IMR-90 (cell line): ENCODE measurements around the gene SELENOS. TPM values are rescaled to one million over a fixed set of nuclear protein-coding genes. Genes with fewer than 3 reads are reported as not detected.

Experiments
- ATAC-seq: fragments of 200-7000 bp; cut with Tn5 transposase; 2 replicates; pipeline ENCODE4 v1.9.1; 2020; ENCODE audit warnings: low read depth, mild to moderate bottlenecking, moderate library complexity
- BruUV-seq: library from RNA; stranded (reverse); fragments of 400-500 nt; replicated peaks from 2 replicates; lab custom pipeline; 2021; lab: Mats Ljungman, UMichigan
- CTCF ChIA-PET: fragments of 300-600 bp; formaldehyde crosslinking; extraction: SDS; loops from one replicate; lab custom pipeline; 2021; ENCODE audit warnings: antibody characterized with exemption; lab: Yijun Ruan, JAX
- POLR2A ChIA-PET: fragments of 300-600 bp; sonication (Branson Sonifier 250); formaldehyde crosslinking; loops from one replicate; lab custom pipeline; 2022; ENCODE audit warnings: antibody characterized with exemption; ENCODE audit not compliant: unreplicated experiment; lab: Charles Lee
- DNase-seq: peaks from one replicate; pipeline ENCODE4 v3.0.0; 2013
- H2AFZ ChIP-seq: replicated peaks from 2 replicates; pipeline ENCODE3; 2013; ENCODE audit warnings: low read length, mild to moderate bottlenecking; ENCODE audit not compliant: poor library complexity
- H2AK5ac ChIP-seq: 2 replicates; pipeline ENCODE4 v1.6.1; 2013; ENCODE audit warnings: low read depth, low read length, inconsistent platforms
- H2AK9ac ChIP-seq: replicated peaks from 2 replicates; pipeline ENCODE3; 2013; ENCODE audit warnings: mild to moderate bottlenecking, low read depth, low read length, moderate library complexity; ENCODE audit not compliant: poor library complexity
- H2BK120ac ChIP-seq: 2 replicates; pipeline ENCODE4 v1.6.1; 2013; ENCODE audit warnings: low read depth, low read length, inconsistent platforms
- H2BK15ac ChIP-seq: 3 replicates; pipeline ENCODE4 v1.6.1; 2013; ENCODE audit warnings: low read depth, low read length, inconsistent platforms
- H2BK20ac ChIP-seq: 2 replicates; pipeline ENCODE4 v1.6.1; 2013; ENCODE audit warnings: low read depth, mild to moderate bottlenecking, inconsistent platforms, low read length, moderate library complexity
- H2BK5ac ChIP-seq: 2 replicates; pipeline ENCODE4 v1.6.1; 2013; ENCODE audit warnings: mild to moderate bottlenecking, low read depth, low read length, inconsistent platforms; ENCODE audit not compliant: poor library complexity, severe bottlenecking
- H3K14ac ChIP-seq: replicated peaks from 2 replicates; pipeline ENCODE4 v1.6.1; 2013; ENCODE audit warnings: low read depth, low read length, inconsistent platforms
- H3K18ac ChIP-seq: 2 replicates; pipeline ENCODE4 v1.6.1; 2013; ENCODE audit warnings: low read depth, low read length, control low read depth
- H3K23ac ChIP-seq: 2 replicates; pipeline ENCODE4 v1.6.1; 2013; ENCODE audit warnings: low read depth, low read length, inconsistent platforms
- H3K27ac ChIP-seq: 2 replicates; pipeline ENCODE4 v1.5.1; 2013; ENCODE audit warnings: mild to moderate bottlenecking, control low read depth, low read length; ENCODE audit not compliant: insufficient read depth
- H3K27me3 ChIP-seq: 2 replicates; pipeline ENCODE4 v1.6.1; 2013; ENCODE audit warnings: low read length; ENCODE audit not compliant: control insufficient read depth, insufficient read depth
- H3K36me3 ChIP-seq: 2 replicates; pipeline ENCODE4 v1.6.1; 2013; ENCODE audit warnings: low read length, mixed read lengths; ENCODE audit not compliant: control insufficient read depth, insufficient read depth
- H3K4ac ChIP-seq: 2 replicates; pipeline ENCODE4 v1.6.1; 2013; ENCODE audit warnings: low read depth, low read length, inconsistent platforms
- H3K4me1 ChIP-seq: 2 replicates; pipeline ENCODE4 v1.6.1; 2013; ENCODE audit warnings: low read length, mixed read lengths; ENCODE audit not compliant: control insufficient read depth, insufficient read depth
- H3K4me2 ChIP-seq: 2 replicates; pipeline ENCODE4 v1.6.1; 2013; ENCODE audit warnings: low read depth, mild to moderate bottlenecking, control low read depth, low read length, moderate library complexity
- H3K4me3 ChIP-seq: 2 replicates; pipeline ENCODE4 v1.5.1; 2013; ENCODE audit warnings: low read depth, mild to moderate bottlenecking, control low read depth, low read length, moderate library complexity; ENCODE audit not compliant: insufficient read depth
- H3K56ac ChIP-seq: 2 replicates; pipeline ENCODE4 v1.6.1; 2013; ENCODE audit warnings: low read length, inconsistent platforms; ENCODE audit not compliant: insufficient read depth; ENCODE audit errors: extremely low read depth
- H3K79me1 ChIP-seq, 2 experiments: 2 replicates each; pipeline ENCODE4 v1.6.1; 2013; ENCODE audit warnings: low read length in 2 of 2, inconsistent platforms in 1 of 2, low read depth in 1 of 2
- H3K9ac ChIP-seq: 2 replicates; pipeline ENCODE4 v1.6.1; 2013; ENCODE audit warnings: low read depth, low read length, control low read depth
- H3K9me1 ChIP-seq: 2 replicates; pipeline ENCODE4 v1.6.1; 2013; ENCODE audit warnings: low read length, inconsistent platforms; ENCODE audit not compliant: insufficient read depth
- H3K9me3 ChIP-seq: 2 replicates; pipeline ENCODE4 v1.6.1; 2013; ENCODE audit warnings: low read length; ENCODE audit not compliant: control insufficient read depth, insufficient read depth
- H4K20me1 ChIP-seq: 2 replicates; pipeline ENCODE4 v1.6.1; 2013; ENCODE audit warnings: low read length, inconsistent platforms; ENCODE audit not compliant: insufficient read depth
- H4K5ac ChIP-seq: 2 replicates; pipeline ENCODE4 v1.6.1; 2013; ENCODE audit warnings: mild to moderate bottlenecking, low read depth, low read length, control low read depth
- H4K8ac ChIP-seq, 2 experiments: 2 replicates each; pipeline ENCODE4 v1.6.1; 2013; ENCODE audit warnings: low read depth in 2 of 2, low read length in 2 of 2, control low read depth in 1 of 2, inconsistent platforms in 1 of 2
- H4K91ac ChIP-seq: 2 replicates; pipeline ENCODE4 v1.6.1; 2013; ENCODE audit warnings: low read depth, low read length, inconsistent platforms; ENCODE audit not compliant: insufficient read depth
- MAFK ChIP-seq: IDR thresholded peaks from 2 replicates; pipeline ENCODE4 v1.6.1; 2012; ENCODE audit warnings: low read depth, low read length, improper control_type of control experiment
- WGBS, 2 experiments: methylation state at CpG; one replicate each; pipeline versions ENCODE4 v1.1.5 to v1.1.7; 2013; ENCODE audit warnings: missing lambda C conversion rate in 2 of 2; ENCODE audit not compliant: insufficient read length in 1 of 2; ENCODE audit errors: extremely low coverage in 2 of 2; 5-methylcytosine and 5-hydroxymethylcytosine counted together
- dilution Hi-C: fragments of 300-500 bp; cut with HindIII; formaldehyde crosslinking; loops from one replicate; pipeline ENCODE4 v1.14.3; 2018; ENCODE audit warnings: low sequenced_read_pairs; ENCODE audit not compliant: unreplicated experiment
- in situ Hi-C: fragments of 300-500 bp; cut with MboI; formaldehyde crosslinking; loops from 3 replicates; pipeline ENCODE4 v1.14.3; 2019; ENCODE audit warnings: low sequenced_read_pairs, inconsistent platforms, mixed read lengths
- intact Hi-C: fragments of 100-400 bp; cut with micrococcal nuclease; formaldehyde crosslinking; loops from 2 replicates; pipeline ENCODE4 v1.10.0; 2022
- polyA plus RNA-seq, 3 experiments: library from polyadenylated mRNA; depleted of rRNA; stranded (reverse); fragments of >200 nt; gene quantifications; 2 replicates each; pipeline ENCODE4 v1.2.3, GENCODE V29; 2012; ENCODE audit warnings: low replicate concordance in 1 of 3
- total RNA-seq: library from RNA; depleted of rRNA; stranded (reverse); fragments of >200 nt; gene quantifications from 2 replicates; pipeline ENCODE4 v1.2.3, GENCODE V29; 2012

Gene SELENOS
- total and polyA plus RNA-seq, 2 of the 4 experiments (the other 2 are of a cell fraction) = 39.8 to 77.1 TPM

DNA sequence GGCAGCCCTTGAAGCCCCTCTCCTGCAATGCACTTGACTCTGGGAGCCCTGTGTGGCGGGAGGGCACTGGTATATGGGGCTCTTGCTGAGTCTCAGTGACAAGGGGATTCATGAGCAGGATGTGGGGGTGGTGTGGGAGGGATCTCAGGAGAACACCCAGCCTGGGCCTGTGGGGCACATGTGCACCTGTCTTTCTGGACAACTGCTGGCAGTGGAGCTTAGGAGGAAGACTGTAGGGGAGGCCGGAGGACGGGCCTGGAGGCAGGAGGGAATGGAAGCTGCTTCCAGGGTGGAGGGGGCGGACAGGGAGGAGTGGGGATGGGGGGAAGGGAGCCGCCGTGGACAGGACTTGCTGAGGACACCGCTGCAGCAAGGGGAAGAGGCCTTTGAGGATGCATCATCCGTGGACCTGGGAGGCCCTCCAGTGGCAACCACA lies 28.6 kb upstream of the SELENOS start:
- Histone ChIP-seq H2AK9ac (no peak overlapping the region), H3K27me3 (peaks cover 21% of the 10 kb centered on the region), H3K36me3 (no peaks in the 10 kb centered on the region), H2BK120ac (no peak overlapping the region), H3K18ac (no peak overlapping the region), H2AK5ac (no peak overlapping the region), H3K9me1 (no peaks in the 10 kb centered on the region), H4K91ac (no peak overlapping the region), H3K9ac (no peak overlapping the region), H2BK20ac (no peak overlapping the region), H3K4ac (no peak overlapping the region), H2BK15ac (no peak overlapping the region), H3K56ac (no peak overlapping the region), H4K8ac (no peak overlapping the region), H2AFZ (no peak overlapping the region), H3K9me3 (no peaks in the 10 kb centered on the region), H3K23ac (no peak overlapping the region), H3K4me3 (no peak overlapping the region), H2BK5ac (no peak overlapping the region), H3K27ac (no peak overlapping the region), H4K20me1 (no peaks in the 10 kb centered on the region), H4K5ac (no peak overlapping the region), H3K79me1 (no peaks in the 10 kb centered on the region), H3K4me2 (no peak overlapping the region), H3K4me1 (no peaks in the 10 kb centered on the region), H3K14ac (no peak overlapping the region)
- dilution Hi-C loops (no loop called here), intact Hi-C loops (no loop called here), in situ Hi-C loops (no loop called here)
- POLR2A ChIA-PET = no interaction called here
- no TSS peak for BruUV-seq
- TF ChIP-seq MAFK = no peak
- no peak for DNase-seq
- CTCF ChIA-PET = interaction anchor here (1.0 kb wide), 1 partner anchor 12 kb away, joined by 3 read pairs; no protein-coding TSS in a partner anchor
- WGBS, 2 experiments = 50% methylated on average over 2 of the region's 8 CpGs; no CpG with 5 or more reads in 1 of the 2 experiments
- ATAC-seq = no peak
